Calu3 (cell line): ENCODE data around the gene IQCM. TPM values are rescaled to one million over a fixed set of nuclear protein-coding genes. Genes with fewer than 3 reads are reported as not detected.

Source experiments
- BruUV-seq: library from RNA; stranded (reverse); fragments of 400-500 nt; replicated peaks from 2 replicates; lab custom pipeline; 2021; lab: Mats Ljungman, UMichigan
- CTCF ChIA-PET: fragments of 300-600 bp; sonication (Branson Sonifier 250); formaldehyde crosslinking; loops from one replicate; lab custom pipeline; 2022; ENCODE audit warnings: antibody characterized with exemption; lab: Charles Lee
- DNase-seq: peaks from one replicate; pipeline ENCODE4 v3.0.0; 2022
- H3K27ac Mint-ChIP-seq: one replicate; pipeline ENCODE4 v1.8.0; 2022; ENCODE audit warnings: mixed read lengths; ENCODE audit not compliant: unreplicated experiment
- H3K27me3 Mint-ChIP-seq: one replicate; pipeline ENCODE4 v1.8.0; 2022; ENCODE audit warnings: mixed read lengths; ENCODE audit not compliant: unreplicated experiment
- H3K36me3 Mint-ChIP-seq: one replicate; pipeline ENCODE4 v1.8.0; 2022; ENCODE audit warnings: mild to moderate bottlenecking, moderate library complexity, mixed read lengths; ENCODE audit not compliant: insufficient read depth, unreplicated experiment
- H3K4me1 Mint-ChIP-seq: one replicate; pipeline ENCODE4 v1.8.0; 2022; ENCODE audit warnings: mild to moderate bottlenecking, low read depth, mixed read lengths; ENCODE audit not compliant: unreplicated experiment
- H3K4me3 Mint-ChIP-seq: one replicate; pipeline ENCODE4 v1.8.0; 2022; ENCODE audit warnings: mild to moderate bottlenecking, low read depth, moderate library complexity, mixed read lengths; ENCODE audit not compliant: unreplicated experiment
- H3K9me3 Mint-ChIP-seq: one replicate; pipeline ENCODE4 v1.8.0; 2022; ENCODE audit warnings: low read depth, mixed read lengths; ENCODE audit not compliant: unreplicated experiment
- intact Hi-C: fragments of 100-400 bp; cut with micrococcal nuclease; formaldehyde crosslinking; loops from one replicate; pipeline ENCODE4 v1.10.0; 2022; ENCODE audit not compliant: unreplicated experiment
- total RNA-seq: library from RNA; stranded (reverse); gene quantifications from 2 replicates; pipeline ENCODE4 v1.2.3, GENCODE V29; 2022
- TF ChIP-seq, protein P1 (sequence below): fragments of 200-600 bp; IDR thresholded peaks from one replicate; pipeline ENCODE4 v1.8.0; 2022; ENCODE audit warnings: antibody characterized with exemption; ENCODE audit not compliant: unreplicated experiment

The IQCM gene
- total RNA-seq, 1 experiment from 2014 or later = not detected

DNA sequence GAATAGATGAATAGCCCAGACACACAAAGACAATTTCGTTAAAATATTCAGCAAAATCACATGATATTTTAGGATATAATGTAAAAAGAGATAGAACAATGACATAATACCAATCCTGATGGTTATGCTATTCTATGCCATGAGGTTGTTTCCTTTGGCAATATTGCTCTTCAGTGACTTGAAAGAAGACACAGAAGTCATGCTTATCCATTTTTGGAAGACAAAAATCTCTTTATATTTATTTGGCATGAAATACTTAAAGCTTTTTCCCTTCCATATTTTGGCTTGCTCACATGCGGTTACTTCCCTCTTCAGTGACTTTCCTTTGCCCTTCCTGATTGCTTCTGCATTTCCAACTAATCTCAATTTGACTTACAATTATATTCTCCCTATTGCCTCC is 314.8 kb downstream of the IQCM start:
- no peaks in the 10 kb centered on the region for H3K4me1 Mint-ChIP-seq
- H3K36me3 Mint-ChIP-seq = no peaks in the 10 kb centered on the region
- CTCF ChIA-PET = no interaction called here
- H3K9me3 Mint-ChIP-seq = peaks cover 8% of the 10 kb centered on the region
- no peak for DNase-seq
- no peak overlapping the region for H3K27ac Mint-ChIP-seq
- no peaks in the 10 kb centered on the region for H3K27me3 Mint-ChIP-seq
- no TSS peak for BruUV-seq
- intact Hi-C loops = no loop called here
- no peak overlapping the region for H3K4me3 Mint-ChIP-seq
- TF ChIP-seq, protein P1, sequence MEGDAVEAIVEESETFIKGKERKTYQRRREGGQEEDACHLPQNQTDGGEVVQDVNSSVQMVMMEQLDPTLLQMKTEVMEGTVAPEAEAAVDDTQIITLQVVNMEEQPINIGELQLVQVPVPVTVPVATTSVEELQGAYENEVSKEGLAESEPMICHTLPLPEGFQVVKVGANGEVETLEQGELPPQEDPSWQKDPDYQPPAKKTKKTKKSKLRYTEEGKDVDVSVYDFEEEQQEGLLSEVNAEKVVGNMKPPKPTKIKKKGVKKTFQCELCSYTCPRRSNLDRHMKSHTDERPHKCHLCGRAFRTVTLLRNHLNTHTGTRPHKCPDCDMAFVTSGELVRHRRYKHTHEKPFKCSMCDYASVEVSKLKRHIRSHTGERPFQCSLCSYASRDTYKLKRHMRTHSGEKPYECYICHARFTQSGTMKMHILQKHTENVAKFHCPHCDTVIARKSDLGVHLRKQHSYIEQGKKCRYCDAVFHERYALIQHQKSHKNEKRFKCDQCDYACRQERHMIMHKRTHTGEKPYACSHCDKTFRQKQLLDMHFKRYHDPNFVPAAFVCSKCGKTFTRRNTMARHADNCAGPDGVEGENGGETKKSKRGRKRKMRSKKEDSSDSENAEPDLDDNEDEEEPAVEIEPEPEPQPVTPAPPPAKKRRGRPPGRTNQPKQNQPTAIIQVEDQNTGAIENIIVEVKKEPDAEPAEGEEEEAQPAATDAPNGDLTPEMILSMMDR = no peak

DNA sequence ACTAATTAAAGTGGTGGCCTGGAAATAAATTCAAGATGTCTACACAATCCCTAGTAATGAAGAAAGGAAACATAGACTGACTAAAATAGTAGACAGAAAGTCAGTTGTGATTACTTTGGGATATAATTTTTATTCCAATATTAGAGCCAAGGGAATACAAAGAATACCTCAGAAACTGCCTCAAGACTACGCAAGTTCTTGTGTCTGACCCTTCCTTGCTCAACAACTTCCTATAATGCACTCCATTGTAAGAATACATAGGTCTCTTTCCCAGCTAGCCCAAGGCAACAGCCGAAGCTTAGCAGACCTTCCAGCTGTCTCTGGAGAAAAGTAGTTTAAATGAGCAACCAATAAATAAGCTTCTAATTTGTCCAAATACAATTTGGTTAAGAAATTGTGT is 315.9 kb downstream of the IQCM start:
- CTCF ChIA-PET = no interaction called here
- DNase-seq = no peak
- no peaks in the 10 kb centered on the region for H3K36me3 Mint-ChIP-seq
- H3K4me3 Mint-ChIP-seq = no peak overlapping the region
- BruUV-seq = no TSS peak
- H3K9me3 Mint-ChIP-seq = peaks cover 8% of the 10 kb centered on the region
- intact Hi-C loops = no loop called here
- no peaks in the 10 kb centered on the region for H3K27me3 Mint-ChIP-seq
- H3K27ac Mint-ChIP-seq = no peak overlapping the region
- TF ChIP-seq, protein P1 = no peak
- no peaks in the 10 kb centered on the region for H3K4me1 Mint-ChIP-seq

- H3K36me3 Mint-ChIP-seq = no peaks in the 10 kb centered on the region
- intact Hi-C loops = no loop called here
- DNase-seq = no peak
These were observed 317.4 kb downstream of the IQCM start for GRCh38 chr4:149498246-149498645.

DNA sequence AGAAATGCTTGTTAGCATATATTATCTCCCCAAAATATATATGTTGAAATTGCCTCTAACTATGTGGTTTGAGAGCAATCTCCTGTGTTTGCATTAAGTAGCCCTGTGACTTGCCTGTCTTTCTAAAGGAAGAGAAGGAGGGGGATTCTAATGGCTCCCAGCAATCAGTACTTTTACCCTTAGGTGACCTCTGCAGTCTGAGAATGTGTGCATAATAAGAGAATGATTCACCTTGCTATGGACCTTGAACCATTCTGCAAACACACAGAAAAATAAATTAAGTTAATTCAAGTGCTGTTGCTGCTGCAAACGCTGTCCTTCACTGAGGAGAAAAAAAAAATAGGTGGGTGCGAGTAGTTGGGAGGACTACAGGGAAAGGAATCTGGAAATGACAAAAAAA is 322.2 kb downstream of the IQCM start:
- Mint-ChIP-seq H3K4me3 (no peak overlapping the region), H3K9me3 (peaks cover 9% of the 10 kb centered on the region), H3K27me3 (no peaks in the 10 kb centered on the region), H3K4me1 (no peaks in the 10 kb centered on the region), H3K27ac (no peak overlapping the region), H3K36me3 (no peaks in the 10 kb centered on the region)
- TF ChIP-seq, protein P1 = no peak
- no TSS peak for BruUV-seq
- intact Hi-C loops = no loop called here
- CTCF ChIA-PET = no interaction called here
- DNase-seq = no peak

More at GRCh38 chr4:149498246-149498645, 317.4 kb downstream of the IQCM start:
- Mint-ChIP-seq H3K9me3 (peaks cover 8% of the 10 kb centered on the region), H3K4me1 (no peaks in the 10 kb centered on the region), H3K4me3 (no peak overlapping the region), H3K27me3 (no peaks in the 10 kb centered on the region), H3K27ac (no peak overlapping the region)
- CTCF ChIA-PET = no interaction called here
- BruUV-seq = no TSS peak
- TF ChIP-seq, protein P1 = no peak
